Muscle of leg (tissue), 11 donors: ENCODE results near the gene SMC1A. TPM values are rescaled to one million over a fixed set of nuclear protein-coding genes. Genes with fewer than 3 reads are reported as not detected.
"Not testable (repeated sequence)": the region's sequence is repeated elsewhere in the genome, so short reads cannot be mapped to it uniquely, and the experiment has no call there.

Experiments
- DNase-seq: peaks from one replicate; pipeline ENCODE4 v3.0.0; 2013
- H3K27ac ChIP-seq: one replicate; pipeline ENCODE4 v1.5.1; 2013; ENCODE audit warnings: mild to moderate bottlenecking, low read length, control low read depth
- H3K27me3 ChIP-seq: one replicate; pipeline ENCODE4 v1.6.1; 2013; ENCODE audit warnings: low read length; ENCODE audit not compliant: control insufficient read depth, insufficient read depth
- H3K36me3 ChIP-seq: one replicate; pipeline ENCODE4 v1.6.1; 2013; ENCODE audit warnings: low read length; ENCODE audit not compliant: control insufficient read depth, insufficient read depth
- H3K4me1 ChIP-seq: one replicate; pipeline ENCODE4 v1.6.1; 2013; ENCODE audit warnings: low read length; ENCODE audit not compliant: control insufficient read depth, insufficient read depth
- H3K4me3 ChIP-seq: one replicate; pipeline ENCODE4 v1.5.1; 2013; ENCODE audit warnings: low read length, control low read depth
- H3K9me3 ChIP-seq: replicated peaks from 2 replicates; pipeline ENCODE4 v1.6.1; 2013; ENCODE audit warnings: low read depth, low read length; ENCODE audit not compliant: control insufficient read depth
- WGBS: methylation state at CpG from one replicate; pipeline ENCODE4 v1.1.5; 2013; ENCODE audit warnings: missing lambda C conversion rate; ENCODE audit not compliant: insufficient coverage; 5-methylcytosine and 5-hydroxymethylcytosine counted together
- polyA plus RNA-seq, 8 donors: library from polyadenylated mRNA; unstranded; fragments of 120-200 nt; gene quantifications; one replicate each; pipeline versions ENCODE4 v1.2.1 to v1.2.3, GENCODE V29; 2013; ENCODE audit warnings: inconsistent platforms in 1 of 8, low replicate concordance in 1 of 8; ENCODE audit not compliant: insufficient read length in 8 of 8, insufficient read depth in 1 of 8
- total RNA-seq: library from RNA; stranded (reverse); fragments of 120-200 nt; gene quantifications from one replicate; pipeline ENCODE4 v1.2.4, GENCODE V29; 2013

The SMC1A gene
- total and polyA plus RNA-seq, 9 donors, result 15.5 to 73.0 (median 45.5) TPM

DNA sequence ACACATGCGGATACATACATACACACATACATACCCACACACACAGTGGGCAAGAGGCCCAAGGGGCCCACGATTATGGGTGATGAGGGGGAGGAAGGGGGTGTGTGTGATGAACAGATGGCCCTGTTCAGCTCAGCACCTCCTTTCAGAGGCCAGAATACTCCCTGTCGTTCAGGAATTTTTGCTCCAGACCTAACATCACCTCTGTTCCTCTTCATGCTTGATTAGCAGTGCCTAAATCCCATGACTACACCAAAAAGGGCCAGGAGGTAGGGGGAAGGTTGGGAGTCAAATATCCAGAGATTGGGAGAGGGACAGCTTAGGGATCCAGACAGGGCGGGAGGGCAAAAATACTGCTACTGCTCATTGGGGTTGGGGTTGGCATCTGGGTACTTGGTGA lies 42.7 kb downstream of the SMC1A start:
- WGBS, result 91% methylated on average over 1 of the region's 4 CpGs
- H3K9me3 ChIP-seq, result no peaks in the 10 kb centered on the region
- H3K27ac ChIP-seq, result no peak overlapping the region
- H3K4me1 ChIP-seq, result no peaks in the 10 kb centered on the region
- DNase-seq, result no peak
- no peak overlapping the region for H3K4me3 ChIP-seq
- H3K36me3 ChIP-seq, result peaks cover 67% of the 10 kb centered on the region
- H3K27me3 ChIP-seq, result peaks cover 2% of the 10 kb centered on the region

DNA sequence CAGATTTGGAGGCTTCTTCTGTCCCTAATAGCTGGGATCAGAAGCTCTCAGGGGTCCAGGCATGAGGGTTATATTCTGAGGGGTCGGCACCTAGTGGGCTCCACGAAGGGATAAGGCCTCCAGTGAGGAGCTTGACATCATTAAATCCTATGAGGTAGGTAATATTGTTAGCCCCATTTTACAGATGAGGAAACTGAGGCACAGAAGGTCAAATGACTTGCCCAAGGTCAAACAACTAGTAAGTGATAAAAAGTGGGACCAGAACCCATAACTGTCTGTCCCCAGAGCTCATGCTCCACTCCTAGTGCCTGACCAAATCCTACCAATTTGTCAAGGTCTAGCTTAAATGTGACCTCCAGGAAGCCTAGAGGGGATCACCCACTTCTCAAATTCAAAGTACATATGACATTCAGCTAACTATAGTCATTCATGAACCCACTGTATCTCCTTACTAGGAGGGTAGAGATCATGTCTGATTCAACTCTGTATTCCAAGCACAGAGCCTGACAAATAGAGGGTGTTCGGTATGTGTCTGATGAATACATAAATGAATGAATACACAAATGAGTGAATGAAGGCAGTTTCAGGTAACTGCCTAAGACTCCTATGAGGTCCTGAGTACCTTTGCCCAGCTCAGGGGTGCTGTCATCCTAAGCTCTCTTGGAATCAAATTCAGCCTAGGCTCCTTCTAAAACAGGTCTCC lies 43.3 kb downstream of the SMC1A start:
- 100% methylated on average over 2 of the region's 3 CpGs for WGBS
- Histone ChIP-seq H3K4me1 (no peaks in the 10 kb centered on the region), H3K27me3 (peaks cover 2% of the 10 kb centered on the region), H3K9me3 (no peaks in the 10 kb centered on the region), H3K36me3 (peaks cover 62% of the 10 kb centered on the region), H3K27ac (no peak overlapping the region), H3K4me3 (no peak overlapping the region)
- DNase-seq, result no peak

DNA sequence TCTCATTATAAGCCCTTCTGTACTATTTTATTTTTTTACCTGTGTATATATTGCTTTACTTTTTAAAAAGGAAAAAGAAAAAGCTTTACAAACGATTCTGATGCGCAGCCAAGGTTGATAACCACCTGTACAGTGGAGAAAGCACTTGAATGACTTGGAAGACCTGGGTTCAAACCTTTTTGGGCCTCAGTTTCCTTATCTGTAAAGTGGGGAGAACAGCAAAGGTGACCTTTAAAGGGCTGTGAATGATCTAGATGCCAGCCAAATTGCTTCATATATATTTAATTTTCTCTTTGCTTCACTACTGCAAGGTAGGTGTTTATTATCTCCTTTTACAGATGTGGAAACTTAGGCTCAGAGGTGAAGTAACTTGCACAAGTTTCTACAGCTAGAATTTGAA lies 45.0 kb downstream of the SMC1A start:
- Histone ChIP-seq H3K9me3 (no peaks in the 10 kb centered on the region), H3K27ac (no peak overlapping the region)

DNA sequence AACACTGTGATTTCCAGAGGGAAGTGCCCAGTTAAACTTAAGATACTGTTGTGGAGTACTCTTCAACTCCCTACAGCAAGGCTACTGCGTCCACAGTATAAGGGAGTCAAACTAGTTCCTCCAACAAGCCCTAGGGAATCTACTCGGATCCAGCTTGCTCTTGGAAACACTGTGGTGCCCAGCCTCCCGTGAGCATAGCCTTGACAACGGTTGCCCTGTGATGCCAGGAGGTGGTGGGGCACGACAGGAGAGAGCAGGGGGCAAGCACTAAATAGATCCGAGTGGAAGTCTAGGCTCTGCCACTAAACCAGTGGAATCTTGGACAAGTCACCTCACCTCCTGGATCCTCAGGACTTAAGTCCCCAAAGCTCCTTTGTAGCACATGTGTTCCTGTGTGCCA lies 45.6 kb downstream of the SMC1A start:
- peaks cover 41% of the 10 kb centered on the region for H3K36me3 ChIP-seq
- whole genome bisulfite sequencing, result 67% methylated on average over 4 of the region's 6 CpGs
- no peak overlapping the region for H3K4me3 ChIP-seq
- peaks cover 2% of the 10 kb centered on the region for H3K27me3 ChIP-seq
- no peak for DNase-seq
- H3K27ac ChIP-seq, result no peak overlapping the region
- no peaks in the 10 kb centered on the region for H3K4me1 ChIP-seq
- no peaks in the 10 kb centered on the region for H3K9me3 ChIP-seq

More for the DNA sequence above, 45.0 kb downstream of the SMC1A start:
- Histone ChIP-seq H3K27me3 (peaks cover 2% of the 10 kb centered on the region), H3K36me3 (peaks cover 47% of the 10 kb centered on the region), H3K4me3 (no peak overlapping the region), H3K4me1 (no peaks in the 10 kb centered on the region)
- no CpG with 5 or more reads among the region's 2 CpGs for WGBS
- no peak for DNase-seq

DNA sequence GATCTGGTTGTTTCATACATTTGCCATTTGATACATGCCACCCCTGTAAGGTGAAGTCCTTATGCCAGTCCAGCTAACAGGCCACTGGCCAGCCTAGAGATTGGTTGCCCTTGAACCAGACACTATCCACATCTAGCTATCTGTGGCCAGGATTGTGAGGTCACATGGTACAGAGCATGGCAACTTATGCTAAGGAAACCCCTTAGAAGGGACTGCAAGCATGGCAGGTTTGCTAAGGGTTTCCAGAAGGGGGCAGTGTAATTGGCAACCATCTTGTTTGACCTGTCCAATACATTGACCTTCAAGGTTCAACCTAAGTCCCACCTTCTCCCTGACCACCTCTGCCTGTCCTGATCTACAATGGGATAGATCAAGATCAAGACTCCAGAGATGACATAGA lies 47.5 kb downstream of the SMC1A start:
- H3K36me3 ChIP-seq, result peaks cover 21% of the 10 kb centered on the region
- H3K27ac ChIP-seq, result no peak overlapping the region
- H3K4me3 ChIP-seq, result no peak overlapping the region
- H3K9me3 ChIP-seq, result peaks cover 2% of the 10 kb centered on the region
- H3K27me3 ChIP-seq, result peaks cover 2% of the 10 kb centered on the region
- no peak for DNase-seq
- no peaks in the 10 kb centered on the region for H3K4me1 ChIP-seq

DNA sequence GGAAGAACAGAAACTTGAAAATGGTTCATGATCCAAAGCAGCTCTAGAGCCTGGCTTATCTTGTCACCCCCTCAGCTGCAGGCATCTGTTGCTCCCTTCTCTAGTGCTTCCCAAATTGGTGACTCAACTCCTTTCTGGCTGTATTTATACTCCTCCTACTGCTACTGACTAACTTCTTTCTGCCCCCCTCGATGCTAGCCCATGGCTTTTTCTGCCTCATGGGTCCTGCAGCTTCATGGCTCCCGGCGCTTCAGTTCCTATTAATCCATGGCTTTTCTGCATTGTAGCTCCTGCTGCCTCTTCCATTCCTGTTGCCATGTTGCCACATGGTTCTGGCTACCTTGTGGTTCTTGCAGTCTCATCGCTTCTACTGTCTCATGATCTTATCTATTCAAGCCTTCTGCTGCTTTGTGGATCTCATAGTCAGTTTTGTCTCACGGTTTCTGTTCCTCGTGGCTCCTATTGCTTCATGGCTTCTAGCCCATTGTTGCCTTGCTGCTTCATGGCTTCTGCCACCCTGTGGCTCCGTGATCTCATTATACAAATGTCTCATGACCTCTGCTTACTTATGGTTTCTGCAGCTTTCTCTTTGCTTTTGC lies 48.1 kb downstream of the SMC1A start:
- peaks cover 4% of the 10 kb centered on the region for H3K9me3 ChIP-seq
- no peaks in the 10 kb centered on the region for H3K4me1 ChIP-seq
- H3K27me3 ChIP-seq, result peaks cover 2% of the 10 kb centered on the region
- H3K36me3 ChIP-seq, result peaks cover 15% of the 10 kb centered on the region
- H3K4me3 ChIP-seq, result no peak overlapping the region
- H3K27ac ChIP-seq, result no peak overlapping the region
- peak; percentile 10 for DNase-seq
- WGBS, result 94% methylated on average over 7 of the region's 7 CpGs

DNA sequence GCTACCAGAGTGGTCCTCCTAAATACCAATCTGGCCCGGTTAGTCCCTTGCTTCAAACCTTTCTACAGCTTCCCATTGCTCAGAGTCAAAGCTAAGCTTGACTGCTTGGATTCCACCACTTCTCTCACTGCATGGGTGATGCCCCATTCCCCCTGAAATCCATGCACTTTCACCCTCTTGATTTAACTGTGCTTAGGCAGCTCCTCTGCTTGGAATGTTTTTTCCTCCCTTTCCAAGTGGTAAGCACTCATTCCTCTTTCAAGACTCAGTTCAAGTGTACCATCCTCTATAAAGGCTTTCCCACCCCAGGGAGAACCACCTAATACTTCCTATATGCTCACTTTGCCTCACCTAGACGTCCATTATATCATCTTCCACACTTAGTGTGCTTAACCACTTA lies 49.1 kb downstream of the SMC1A start:
- DNase-seq, result no peak
- H3K4me1 ChIP-seq, result no peaks in the 10 kb centered on the region
- 69% methylated on average over 2 of the region's 2 CpGs for WGBS
- no peak overlapping the region for H3K27ac ChIP-seq
- H3K27me3 ChIP-seq, result peaks cover 2% of the 10 kb centered on the region
- peaks cover 4% of the 10 kb centered on the region for H3K9me3 ChIP-seq
- no peak overlapping the region for H3K4me3 ChIP-seq
- peaks cover 7% of the 10 kb centered on the region for H3K36me3 ChIP-seq

DNA sequence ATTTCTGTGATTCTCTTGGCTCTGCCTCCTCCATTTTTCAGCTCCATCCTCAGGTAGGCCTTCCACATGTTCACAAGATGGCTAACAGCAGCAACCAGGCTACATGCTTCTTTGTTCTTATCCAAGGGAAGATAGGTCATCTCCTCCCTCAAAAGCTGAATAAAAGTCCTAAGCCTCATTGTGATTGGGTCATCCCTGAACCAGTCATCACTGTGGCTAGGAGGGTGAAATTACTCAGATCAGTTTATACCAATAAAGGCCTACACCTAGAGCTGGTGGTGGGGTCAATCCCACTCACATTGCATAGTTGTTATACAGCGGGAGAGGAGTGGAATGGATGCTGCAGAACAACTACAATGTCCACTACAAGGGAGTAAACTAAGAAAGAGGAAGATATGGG lies 56.0 kb downstream of the SMC1A start:
- H3K4me1 ChIP-seq, H3K4me3 ChIP-seq, H3K9me3 ChIP-seq, H3K36me3 ChIP-seq, DNase-seq, H3K27ac ChIP-seq, H3K27me3 ChIP-seq: not testable (repeated sequence)
- WGBS, result no CpG with 5 or more reads among the region's 1 CpG

DNA sequence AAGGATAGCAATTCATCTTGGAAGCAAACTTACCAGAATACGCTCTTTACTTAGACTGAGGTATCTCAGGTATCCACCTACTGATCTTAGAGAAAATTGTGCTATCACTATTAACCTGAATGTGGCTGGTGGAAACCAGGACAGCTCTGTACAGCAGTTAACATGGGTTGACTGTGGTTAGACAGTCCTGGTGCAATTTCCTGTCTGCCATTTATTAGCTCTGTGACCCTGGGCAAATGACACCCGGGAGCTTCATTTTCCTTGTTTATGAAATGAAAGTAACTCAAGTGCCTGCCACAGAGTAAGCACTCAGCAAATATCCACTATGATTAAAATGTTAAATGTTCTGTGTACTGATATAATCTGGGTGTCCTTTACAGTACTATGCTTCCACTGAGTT lies 60.0 kb downstream of the SMC1A start:
- Histone ChIP-seq H3K4me3 (no peak overlapping the region), H3K4me1 (peaks cover 4% of the 10 kb centered on the region), H3K27ac (no peak overlapping the region), H3K9me3 (no peaks in the 10 kb centered on the region), H3K27me3 (peaks cover 16% of the 10 kb centered on the region), H3K36me3 (no peaks in the 10 kb centered on the region)
- DNase-seq, result no peak
- no CpG with 5 or more reads among the region's 2 CpGs for WGBS

DNA sequence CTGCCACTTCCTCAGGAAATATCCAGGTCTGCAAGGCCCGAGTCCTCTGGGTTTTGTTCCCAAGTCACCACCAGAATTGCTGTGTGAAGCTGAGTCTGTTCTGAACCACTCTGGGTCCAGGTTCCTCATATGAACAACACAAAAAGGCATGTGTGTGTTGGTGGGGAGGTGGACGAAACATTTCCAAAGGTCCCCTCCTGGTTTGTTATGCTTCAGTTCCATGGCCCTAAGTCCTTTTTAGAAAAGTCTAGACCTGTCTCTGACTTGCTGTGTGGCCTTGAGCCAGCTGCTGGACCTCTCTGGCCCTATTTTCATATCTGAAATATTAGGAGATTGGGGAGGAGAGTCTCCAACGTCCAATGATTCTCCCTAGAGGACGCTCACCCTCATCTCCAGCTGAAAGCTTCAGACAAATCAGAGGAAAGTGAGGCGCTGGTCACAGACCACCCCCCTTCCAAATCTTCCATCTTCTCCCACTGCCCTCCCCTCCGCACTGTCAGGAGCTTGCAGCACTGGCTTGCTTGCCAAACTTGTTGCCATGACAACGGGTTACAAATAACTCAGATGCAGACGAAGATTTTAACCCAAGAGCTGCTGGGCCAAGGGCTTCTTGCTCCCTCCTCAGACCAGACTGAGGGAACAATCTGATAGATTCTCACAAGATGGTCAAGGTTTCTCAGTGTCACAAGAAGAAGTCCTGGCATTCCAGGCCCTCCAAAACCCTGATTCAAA lies 64.5 kb downstream of the SMC1A start:
- no peak overlapping the region for H3K27ac ChIP-seq
- 15% methylated on average over 5 of the region's 8 CpGs for WGBS
- peak; percentile 82 for DNase-seq
- no peak overlapping the region for H3K4me3 ChIP-seq
- H3K9me3 ChIP-seq, result no peaks in the 10 kb centered on the region
- peaks cover 25% of the 10 kb centered on the region for H3K27me3 ChIP-seq
- H3K36me3 ChIP-seq, result no peaks in the 10 kb centered on the region
- H3K4me1 ChIP-seq, result peaks cover 4% of the 10 kb centered on the region
